ENCODE data around the gene KRTAP5-3.
"Not testable (repeated sequence)": the region's sequence is repeated elsewhere in the genome, so short reads cannot be mapped to it uniquely, and the experiment has no call there.

The KRTAP5-3 gene

DNA sequence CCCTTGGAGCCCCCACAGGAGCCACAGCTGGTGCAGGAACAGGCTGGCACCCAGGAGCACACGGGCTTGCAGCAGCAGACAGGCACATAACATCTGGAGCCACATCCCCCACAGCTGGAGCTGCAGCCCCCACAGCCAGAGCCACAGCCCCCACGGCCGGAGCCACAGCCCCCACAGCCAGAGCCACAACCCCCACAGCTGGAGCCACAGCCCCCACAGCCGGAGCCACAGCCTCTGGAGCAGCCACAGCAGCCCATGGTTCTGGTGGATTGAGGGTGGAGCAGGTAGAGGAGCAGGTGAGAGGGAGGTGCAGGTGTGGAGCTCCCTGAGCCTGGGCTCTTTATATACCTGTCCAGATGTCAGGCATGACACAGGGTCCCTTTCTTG, 10.3 kb downstream of the KRTAP5-3 start, which contains the start of gene KRTAP5-2:
Gene KRTAP5-2, minus strand, starts transcription at position 301 of the 387 bp plus-strand sequence. Its CDS starts 44 bp downstream, at position 257.
- no peaks in the 10 kb centered on the region for H3K36me3 ChIP-seq (replicated peaks)
- no peak for DNase-seq
- no peak within 1 kb of the TSS for H3K4me3 ChIP-seq (ENCODE audit: low read depth, low read length)
- TF ChIP-seq, protein P1, sequence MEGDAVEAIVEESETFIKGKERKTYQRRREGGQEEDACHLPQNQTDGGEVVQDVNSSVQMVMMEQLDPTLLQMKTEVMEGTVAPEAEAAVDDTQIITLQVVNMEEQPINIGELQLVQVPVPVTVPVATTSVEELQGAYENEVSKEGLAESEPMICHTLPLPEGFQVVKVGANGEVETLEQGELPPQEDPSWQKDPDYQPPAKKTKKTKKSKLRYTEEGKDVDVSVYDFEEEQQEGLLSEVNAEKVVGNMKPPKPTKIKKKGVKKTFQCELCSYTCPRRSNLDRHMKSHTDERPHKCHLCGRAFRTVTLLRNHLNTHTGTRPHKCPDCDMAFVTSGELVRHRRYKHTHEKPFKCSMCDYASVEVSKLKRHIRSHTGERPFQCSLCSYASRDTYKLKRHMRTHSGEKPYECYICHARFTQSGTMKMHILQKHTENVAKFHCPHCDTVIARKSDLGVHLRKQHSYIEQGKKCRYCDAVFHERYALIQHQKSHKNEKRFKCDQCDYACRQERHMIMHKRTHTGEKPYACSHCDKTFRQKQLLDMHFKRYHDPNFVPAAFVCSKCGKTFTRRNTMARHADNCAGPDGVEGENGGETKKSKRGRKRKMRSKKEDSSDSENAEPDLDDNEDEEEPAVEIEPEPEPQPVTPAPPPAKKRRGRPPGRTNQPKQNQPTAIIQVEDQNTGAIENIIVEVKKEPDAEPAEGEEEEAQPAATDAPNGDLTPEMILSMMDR (IDR thresholded peaks at IDR 0.05; ENCODE audit: low read depth, low read length, missing control alignments) = no peak
- peaks cover 14% of the 10 kb centered on the region for H3K27me3 ChIP-seq (replicated peaks)
- H3K27ac ChIP-seq = no peak within 1 kb of the TSS
- in situ Hi-C loops (cut with HindIII; ENCODE audit: low pct_ligation_motif_present, low sequenced_read_pairs) = no loop called here

DNA sequence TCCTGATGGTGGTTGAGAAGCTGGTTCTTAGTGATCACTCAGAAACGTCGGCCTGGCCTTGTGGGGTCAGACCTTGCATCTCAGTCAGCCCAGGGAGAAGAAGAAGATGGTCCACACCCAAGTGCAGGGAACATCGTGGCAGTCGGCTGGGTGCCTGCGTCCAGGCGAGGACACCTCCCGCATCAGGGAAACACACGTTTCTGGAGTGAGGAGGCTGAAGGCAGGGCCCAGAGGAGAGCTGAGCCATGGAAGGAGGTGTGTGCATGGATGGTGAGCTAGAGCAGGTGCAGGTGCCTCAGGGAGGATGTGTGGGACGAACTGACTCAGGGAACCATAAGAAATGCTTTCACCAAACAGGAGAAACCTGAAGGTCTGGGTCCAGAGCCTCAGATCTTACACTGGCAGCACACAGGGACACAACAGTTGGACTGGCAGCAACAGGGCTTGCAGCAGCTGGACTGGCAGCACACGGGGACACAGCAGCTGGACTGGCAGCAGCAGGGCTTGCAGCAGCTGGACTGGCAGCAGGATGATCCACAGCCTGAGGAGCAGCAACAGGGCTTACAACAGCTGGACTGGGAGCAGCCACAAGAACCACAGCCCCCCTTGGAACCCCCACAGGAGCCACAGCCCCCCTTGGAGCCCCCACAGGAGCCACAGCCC, 10.8 kb downstream of the KRTAP5-3 start:
- H3K36me3 ChIP-seq (replicated peaks) = no peaks in the 10 kb centered on the region
- no peak for DNase-seq
- H3K27me3 ChIP-seq (replicated peaks) = peaks cover 14% of the 10 kb centered on the region
- TF ChIP-seq, protein P1 (IDR thresholded peaks at IDR 0.05; ENCODE audit: low read depth, low read length, missing control alignments) = no peak
- in situ Hi-C loops (cut with HindIII; ENCODE audit: low pct_ligation_motif_present, low sequenced_read_pairs) = no loop called here
- no peak overlapping the region for H3K27ac ChIP-seq
- H3K4me3 ChIP-seq (ENCODE audit: low read depth, low read length) = no peak overlapping the region

DNA sequence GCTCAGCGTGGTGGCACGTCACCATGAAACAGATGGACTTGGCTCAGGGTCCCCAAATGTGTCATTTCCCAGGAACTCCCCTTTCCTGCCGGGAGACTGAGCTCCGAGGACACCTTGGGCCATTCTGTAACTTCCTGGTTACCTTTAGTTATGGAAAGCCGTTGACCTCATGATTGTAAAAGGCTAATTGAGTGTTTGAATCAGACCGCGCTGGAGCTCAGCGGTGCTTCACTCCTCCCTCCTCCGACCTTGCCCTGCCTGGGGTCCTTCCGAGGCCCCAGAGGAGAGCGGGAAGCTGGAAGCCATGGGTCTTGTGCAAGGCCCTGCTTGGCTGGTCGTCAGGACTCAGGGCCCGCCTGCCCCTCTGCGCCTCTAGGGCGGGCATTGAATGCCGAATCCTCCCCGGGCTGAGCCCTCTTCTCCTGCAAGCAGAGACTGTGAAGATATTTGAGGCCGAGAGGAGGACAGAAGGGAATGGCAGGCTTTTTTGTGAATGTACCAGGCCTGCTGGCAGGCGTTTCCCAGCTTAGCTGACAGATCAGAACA, 11.6 kb downstream of the KRTAP5-3 start:
- H3K27ac ChIP-seq; H3K36me3 ChIP-seq (replicated peaks); H3K4me3 ChIP-seq (ENCODE audit: low read depth, low read length); in situ Hi-C loops (cut with HindIII; ENCODE audit: low pct_ligation_motif_present, low sequenced_read_pairs); DNase-seq: not testable (repeated sequence)
- peaks cover 14% of the 10 kb centered on the region for H3K27me3 ChIP-seq (replicated peaks)

GRCh38 chr11:1595994-1596575, 12.2 kb downstream of the KRTAP5-3 start:
- peaks cover 13% of the 10 kb centered on the region for H3K27me3 ChIP-seq (replicated peaks)
- DNase-seq; in situ Hi-C loops (cut with HindIII; ENCODE audit: low pct_ligation_motif_present, low sequenced_read_pairs): not testable (repeated sequence)

DNA sequence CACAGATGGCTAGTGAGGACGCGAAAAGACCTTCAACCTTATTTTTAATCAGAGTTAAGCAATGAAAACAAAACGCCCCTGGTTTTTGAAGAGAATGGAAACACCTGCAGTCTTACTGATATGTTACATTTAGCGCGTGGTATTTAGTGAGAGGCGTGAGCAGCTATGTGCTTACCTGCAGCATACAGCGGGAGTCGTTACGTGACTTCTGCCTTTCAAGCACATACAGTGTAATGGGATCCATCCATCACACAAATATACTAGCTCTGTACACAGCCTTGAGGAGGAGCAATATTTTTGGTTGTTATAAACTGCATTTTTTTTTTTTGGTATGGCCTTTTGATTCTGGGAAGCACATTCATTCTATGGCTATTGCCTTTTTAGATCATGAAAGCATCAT, 15.6 kb downstream of the KRTAP5-3 start:
- Histone ChIP-seq H3K4me3 (ENCODE audit: low read depth, low read length) (no peak overlapping the region), H3K27ac (no peak overlapping the region), H3K36me3 (replicated peaks) (no peaks in the 10 kb centered on the region), H3K27me3 (replicated peaks) (peaks cover 10% of the 10 kb centered on the region)
- no peak for DNase-seq
- TF ChIP-seq, protein P1 (IDR thresholded peaks at IDR 0.05; ENCODE audit: low read depth, low read length, missing control alignments) = no peak
- in situ Hi-C loops (cut with HindIII; ENCODE audit: low pct_ligation_motif_present, low sequenced_read_pairs) = no loop called here

More at GRCh38 chr11:1595994-1596575, 12.2 kb downstream of the KRTAP5-3 start:
- not testable (repeated sequence) for H3K4me3 ChIP-seq (ENCODE audit: low read depth, low read length); H3K36me3 ChIP-seq (replicated peaks); H3K27ac ChIP-seq

DNA sequence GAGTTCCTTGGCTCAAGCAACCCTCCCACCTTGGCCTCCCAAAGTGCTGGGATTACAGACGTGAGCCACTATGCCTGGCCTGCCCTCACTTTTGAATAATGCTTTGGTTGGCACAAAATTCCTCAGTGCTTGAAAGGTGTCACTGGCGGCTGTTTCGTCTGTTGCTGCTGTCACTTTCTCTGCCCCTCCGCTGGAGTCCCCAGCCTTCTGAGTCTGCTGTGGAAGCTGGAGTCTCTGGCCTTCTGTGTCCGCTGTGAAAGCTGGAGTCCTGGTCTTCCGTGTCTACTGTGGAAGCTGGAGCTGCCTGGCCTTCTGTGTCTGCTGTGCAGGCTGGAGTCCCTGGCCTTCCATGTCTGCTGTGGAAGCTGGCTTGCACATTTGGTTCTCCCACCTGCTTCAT, 18.3 kb downstream of the KRTAP5-3 start:
- Histone ChIP-seq H3K36me3 (replicated peaks) (no peaks in the 10 kb centered on the region), H3K4me3 (ENCODE audit: low read depth, low read length) (no peak overlapping the region), H3K27ac (no peak overlapping the region), H3K27me3 (replicated peaks) (no peaks in the 10 kb centered on the region)
- in situ Hi-C loops (cut with HindIII; ENCODE audit: low pct_ligation_motif_present, low sequenced_read_pairs) = no loop called here
- no peak for DNase-seq
- TF ChIP-seq, protein P1 (IDR thresholded peaks at IDR 0.05; ENCODE audit: low read depth, low read length, missing control alignments) = no peak

GRCh38 chr11:1589191-1589963, 18.9 kb downstream of the KRTAP5-3 start:
- in situ Hi-C loops (cut with HindIII; ENCODE audit: low pct_ligation_motif_present, low sequenced_read_pairs); H3K36me3 ChIP-seq (replicated peaks); H3K27me3 ChIP-seq (replicated peaks); H3K27ac ChIP-seq; H3K4me3 ChIP-seq (ENCODE audit: low read depth, low read length); DNase-seq: not testable (repeated sequence)
